Smooth muscle cell (in vitro differentiated cells): Measurements from ENCODE around the gene NPEPL1. TPM values are rescaled to one million over a fixed set of nuclear protein-coding genes. Genes with fewer than 3 reads are reported as not detected.

ENCODE experiments used
- DNase-seq: peaks from one replicate; lab custom pipeline; 2025; ENCODE audit not compliant: unreplicated experiment; lab: John Stamatoyannopoulos, UW
- H2AFZ ChIP-seq: fragments of 200-600 bp; sonication (generic); 2 replicates; pipeline ENCODE4 v1.6.0; 2016; ENCODE audit warnings: antibody characterized with exemption, low read depth, mild to moderate bottlenecking
- H3F3A ChIP-seq: fragments of 200-600 bp; sonication (generic); 2 replicates; pipeline ENCODE4 v1.6.0; 2017; ENCODE audit warnings: antibody characterized with exemption, low read depth
- H3K27ac ChIP-seq: fragments of 200-600 bp; sonication (generic); 2 replicates; pipeline ENCODE4 v1.5.1; 2016; ENCODE audit warnings: low read depth, mild to moderate bottlenecking
- H3K27me3 ChIP-seq: fragments of 200-600 bp; sonication (generic); 2 replicates; pipeline ENCODE4 v1.6.1; 2016; ENCODE audit warnings: low read depth, mild to moderate bottlenecking
- H3K36me3 ChIP-seq: fragments of 200-600 bp; sonication (generic); 2 replicates; pipeline ENCODE4 v1.5.1; 2016; ENCODE audit warnings: low read depth
- H3K4me1 ChIP-seq: fragments of 200-600 bp; sonication (generic); 2 replicates; pipeline ENCODE4 v1.5.1; 2016; ENCODE audit warnings: low read depth
- H3K4me2 ChIP-seq: fragments of 200-600 bp; sonication (generic); 2 replicates; pipeline ENCODE4 v1.6.0; 2016; ENCODE audit warnings: mild to moderate bottlenecking
- H3K4me3 ChIP-seq: fragments of 200-600 bp; sonication (generic); 2 replicates; pipeline ENCODE4 v1.5.1; 2016; ENCODE audit warnings: mild to moderate bottlenecking
- H3K79me2 ChIP-seq: fragments of 200-600 bp; sonication (generic); 2 replicates; pipeline ENCODE4 v1.6.0; 2016; ENCODE audit warnings: low read depth, mild to moderate bottlenecking
- H3K9ac ChIP-seq: fragments of 200-600 bp; sonication (generic); 2 replicates; pipeline ENCODE4 v1.6.0; 2016; ENCODE audit warnings: low read depth
- H3K9me3 ChIP-seq: fragments of 200-600 bp; sonication (generic); replicated peaks from 2 replicates; pipeline ENCODE4 v1.5.1; 2016; ENCODE audit warnings: low read depth
- H4K20me1 ChIP-seq: fragments of 200-600 bp; sonication (generic); 2 replicates; pipeline ENCODE4 v1.6.0; 2016; ENCODE audit warnings: low read depth
- CTCF ChIP-seq: fragments of 200-600 bp; sonication (generic); IDR thresholded peaks from 2 replicates; pipeline ENCODE4 v1.5.1; 2017; ENCODE audit warnings: borderline replicate concordance, mild to moderate bottlenecking, antibody characterized with exemption; ENCODE audit not compliant: insufficient read depth, poor library complexity, severe bottlenecking
- WGBS: methylation state at CpG from one replicate; pipeline ENCODE4 v1.1.7; 2016; ENCODE audit warnings: low lambda C conversion rate; 5-methylcytosine and 5-hydroxymethylcytosine counted together
- polyA plus RNA-seq: library from polyadenylated mRNA; unstranded; fragments of >200 nt; fragmentation: Nextera tagmentation; extraction: Ambion mirVana; gene quantifications from 2 replicates; pipeline ENCODE4 v1.2.1, GENCODE V29; 2016
- total RNA-seq: library from RNA; depleted of rRNA; stranded (reverse); fragments of >200 nt; gene quantifications from 2 replicates; pipeline ENCODE4 v1.2.3, GENCODE V29; 2014

NPEPL1 gene
- total and polyA plus RNA-seq, 2 experiments from 2014 or later: 17.7 to 32.9 TPM

DNA sequence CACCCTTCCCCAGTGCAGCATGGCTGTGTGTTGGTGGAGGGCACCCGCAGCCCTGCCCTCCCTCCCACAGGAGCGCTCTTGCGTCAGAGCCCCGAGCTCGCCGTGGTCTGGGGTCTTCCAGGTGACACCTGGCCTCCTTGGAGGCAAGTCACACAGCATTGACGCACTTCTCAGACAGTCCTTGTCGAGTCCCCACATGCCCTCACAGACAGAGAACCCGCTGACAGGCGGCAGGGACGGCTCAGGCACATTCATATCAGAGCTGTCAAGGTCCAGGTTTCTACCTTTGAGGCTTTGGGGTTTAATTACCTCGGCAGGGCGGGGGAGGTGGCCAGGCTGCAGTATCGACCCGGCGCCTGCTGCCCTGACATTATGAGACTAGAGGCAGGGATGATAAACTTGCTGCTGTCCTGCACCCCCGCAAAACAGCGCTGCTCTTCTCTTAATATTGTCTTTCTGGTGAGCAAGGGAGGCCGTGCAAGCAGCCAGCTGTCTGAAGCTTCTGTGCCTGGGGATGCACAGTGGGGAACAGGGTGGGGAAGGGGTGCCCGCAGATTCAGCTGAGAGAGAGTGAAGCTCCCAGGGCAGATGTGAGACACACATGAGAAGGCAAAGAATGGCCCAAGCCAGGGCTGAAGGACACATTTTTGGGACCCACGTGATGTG lies 4.7 kb downstream of the NPEPL1 start:
- Histone ChIP-seq H3K4me2 (no peak overlapping the region), H3K4me3 (no peak overlapping the region), H3K9me3 (no peaks in the 10 kb centered on the region), H3K4me1 (peaks cover 5% of the 10 kb centered on the region), H3K36me3 (peaks cover 1% of the 10 kb centered on the region), H3K79me2 (no peaks in the 10 kb centered on the region), H3F3A (peaks cover under 1% of the 10 kb centered on the region), H3K27me3 (no peaks in the 10 kb centered on the region), H4K20me1 (no peaks in the 10 kb centered on the region), H3K9ac (no peak overlapping the region), H3K27ac (no peak overlapping the region), H2AFZ (no peak overlapping the region)
- DNase-seq: no peak
- WGBS: 92% methylated on average over 21 of the region's 21 CpGs
- no peak for TF ChIP-seq CTCF

DNA sequence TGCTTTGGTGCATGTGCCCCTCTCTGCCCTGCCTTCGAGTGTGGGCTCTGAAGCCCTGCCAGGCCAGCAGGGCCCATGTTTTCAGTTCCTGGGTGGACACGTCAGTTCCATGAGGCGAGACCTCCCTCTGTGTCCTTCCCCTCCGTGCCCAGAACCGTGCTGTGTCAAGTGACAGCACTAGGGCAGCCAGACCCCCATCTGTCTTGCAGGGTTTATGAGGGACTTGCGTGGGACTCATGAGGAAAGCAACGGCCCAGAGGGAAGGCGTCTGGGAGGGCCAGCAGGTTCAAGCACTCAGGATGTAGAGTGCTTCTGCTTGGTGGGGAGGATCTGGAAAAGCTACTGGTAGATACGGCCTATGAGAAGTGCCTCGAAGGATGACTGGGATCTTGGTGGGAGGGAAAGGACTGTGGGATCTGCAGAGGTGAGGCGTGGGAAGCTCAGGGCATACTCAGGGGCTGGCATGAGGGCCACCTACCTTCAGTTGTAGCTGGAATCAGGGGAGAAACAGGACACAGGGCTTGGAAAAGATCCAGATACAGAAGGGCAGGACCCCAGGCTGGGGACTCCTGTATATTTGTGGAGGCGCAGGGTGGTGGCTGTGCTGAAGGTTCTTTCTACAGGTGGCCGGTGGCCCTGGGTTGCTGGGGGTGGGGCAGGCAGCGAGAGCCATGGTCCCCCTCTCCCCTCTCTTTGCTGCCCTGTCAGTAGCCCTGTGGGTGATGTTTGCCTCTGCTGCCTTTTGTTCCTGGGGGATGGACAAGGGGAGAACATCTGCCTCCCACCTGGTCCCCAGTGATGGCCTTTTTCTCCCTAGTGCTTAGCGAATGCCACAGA lies 5.5 kb downstream of the NPEPL1 start:
- Histone ChIP-seq H3K36me3 (peaks cover 9% of the 10 kb centered on the region), H3F3A (no peaks in the 10 kb centered on the region), H3K9ac (no peak overlapping the region), H4K20me1 (no peaks in the 10 kb centered on the region), H3K27me3 (no peaks in the 10 kb centered on the region), H3K4me1 (peaks cover 5% of the 10 kb centered on the region), H3K4me2 (no peak overlapping the region), H2AFZ (no peak overlapping the region), H3K79me2 (no peaks in the 10 kb centered on the region), H3K4me3 (no peak overlapping the region), H3K27ac (no peak overlapping the region), H3K9me3 (no peaks in the 10 kb centered on the region)
- no peak for DNase-seq
- WGBS: 96% methylated on average over 15 of the region's 15 CpGs
- no peak for TF ChIP-seq CTCF

DNA sequence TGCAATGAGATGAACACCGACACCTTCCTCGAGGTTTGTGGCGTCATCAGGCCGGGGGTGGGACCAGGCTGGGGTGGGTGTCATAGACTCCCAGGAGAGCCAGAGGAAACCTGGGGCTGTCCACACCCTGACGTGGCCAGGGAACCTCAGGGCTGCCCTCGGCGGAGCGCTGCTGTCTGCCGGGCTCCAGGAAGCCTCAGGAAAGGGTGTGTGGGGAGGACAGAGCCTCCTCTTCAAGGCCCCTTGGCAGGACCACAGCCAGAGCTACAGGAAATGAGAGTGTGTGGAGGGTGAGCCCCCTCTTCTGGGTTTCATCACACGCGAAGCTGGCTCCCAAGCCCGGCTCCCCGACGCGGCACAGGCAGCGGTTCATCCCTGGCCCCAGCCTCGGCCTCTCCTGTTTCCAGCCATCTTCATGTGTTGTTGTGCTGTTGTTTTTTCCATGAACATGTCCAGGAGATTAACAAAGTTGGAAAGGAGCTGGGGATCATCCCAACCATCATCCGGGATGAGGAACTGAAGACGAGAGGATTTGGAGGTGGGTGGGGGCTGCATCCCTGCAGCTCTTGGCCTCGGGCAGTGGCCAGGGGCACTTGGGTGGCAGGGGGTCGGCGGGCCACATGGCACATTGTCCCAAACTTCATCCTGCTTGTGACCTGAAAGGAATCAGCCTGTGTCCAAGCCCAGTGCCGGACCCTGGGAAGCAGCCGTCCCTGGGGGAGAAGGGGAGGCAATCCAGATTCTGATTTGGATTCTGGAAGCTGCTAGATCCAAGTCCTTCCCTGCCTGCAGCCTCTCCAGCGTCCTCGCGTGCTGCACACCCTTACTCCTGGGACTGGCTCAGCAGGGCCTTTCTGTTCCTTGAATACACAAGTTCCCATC lies 6.4 kb downstream of the NPEPL1 start:
- 87% methylated on average over 27 of the region's 27 CpGs for WGBS
- H3K4me3 ChIP-seq: no peak overlapping the region
- DNase-seq: no peak
- H3K79me2 ChIP-seq: no peaks in the 10 kb centered on the region
- TF ChIP-seq CTCF: no peak
- H3K9me3 ChIP-seq: no peaks in the 10 kb centered on the region
- H3K36me3 ChIP-seq: peaks cover 13% of the 10 kb centered on the region
- H3K27me3 ChIP-seq: no peaks in the 10 kb centered on the region
- no peaks in the 10 kb centered on the region for H3K4me1 ChIP-seq
- H3K9ac ChIP-seq: no peak overlapping the region
- no peaks in the 10 kb centered on the region for H4K20me1 ChIP-seq
- H3K4me2 ChIP-seq: no peak overlapping the region
- H3F3A ChIP-seq: no peaks in the 10 kb centered on the region
- H3K27ac ChIP-seq: no peak overlapping the region
- no peak overlapping the region for H2AFZ ChIP-seq
